Ishikawa (cell line): ENCODE measurements around the gene ATP7A.

Experiments used
- CEBPB ChIP-seq: IDR thresholded peaks from 2 replicates; pipeline ENCODE4 v1.6.1; 2012
- TCF12 ChIP-seq: IDR thresholded peaks from 2 replicates; pipeline ENCODE4 v1.6.1; 2012; ENCODE audit warnings: low read depth
- USF1 ChIP-seq: IDR thresholded peaks from 2 replicates; pipeline ENCODE4 v1.6.1; 2012

DNA sequence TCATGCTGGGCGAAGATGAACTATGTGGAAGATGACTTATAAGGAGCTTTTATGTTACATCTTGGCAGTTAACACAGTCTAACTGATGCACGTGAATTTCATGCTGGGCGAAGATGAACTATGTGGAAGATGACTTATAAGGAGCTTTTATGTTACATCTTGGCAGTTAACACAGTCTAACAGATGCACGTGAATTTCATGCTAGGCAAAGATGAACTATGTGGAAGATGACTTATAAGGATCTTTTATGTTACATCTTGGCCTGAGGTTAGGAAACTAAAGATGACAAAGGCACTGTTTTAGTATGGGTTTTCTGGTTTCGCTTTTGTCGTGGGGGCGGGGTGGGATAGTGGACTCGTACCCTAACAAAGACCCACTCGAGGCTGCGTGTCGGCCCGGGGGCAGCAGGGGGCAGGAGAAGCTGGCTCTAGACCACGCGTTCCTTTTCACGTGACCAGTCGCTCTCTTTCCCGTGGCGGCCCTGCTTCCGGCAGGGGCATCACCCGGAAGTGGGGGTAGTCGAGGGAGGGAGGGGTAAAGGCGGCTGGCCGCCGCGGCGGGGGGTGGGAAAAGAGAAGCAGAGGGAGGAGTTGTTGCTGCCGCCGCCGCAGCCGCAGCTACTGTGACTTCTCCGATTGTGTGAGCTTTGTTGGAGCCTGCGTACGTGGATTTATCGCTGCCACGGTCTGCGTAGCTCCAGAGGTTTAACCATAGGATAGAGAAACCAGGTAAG lies at the start of gene ATP7A:
- TF ChIP-seq CEBPB (no peak), TCF12 (no peak), USF1 (peak; percentile 92)
